ENCODE results near the gene CREG2. TPM values are rescaled to one million over a fixed set of nuclear protein-coding genes. Genes with fewer than 3 reads are reported as not detected.

The CREG2 gene
- total RNA-seq, 1 experiment from 2014 or later: 12.3 TPM

GRCh38 chr2:101344137-101344536 is 43.2 kb downstream of the CREG2 start:
- H3K4me3 ChIP-seq: no peak overlapping the region
- H3K4me1 ChIP-seq (replicated peaks; ENCODE audit: insufficient read depth): peaks cover 31% of the 10 kb centered on the region
- H3K4me2 ChIP-seq: no peak overlapping the region
- BruUV-seq (replicated peaks): no TSS peak
- no peak for TF ChIP-seq CTCF (conservative IDR thresholded peaks at IDR 0.05)
- no peak for TF ChIP-seq EZH2 (IDR thresholded peaks at IDR 0.05; ENCODE audit: low read depth)
- H3K27ac ChIP-seq: no peak overlapping the region
- intact Hi-C loops (cut with micrococcal nuclease; ENCODE audit: unreplicated experiment): loop anchor here (5.0 kb wide), 2 partner anchors 43 to 747 kb away; partner anchors contain the start of gene CREG2
- no peaks in the 10 kb centered on the region for H3K27me3 ChIP-seq (ENCODE audit: insufficient read depth, low read depth)
- no peaks in the 10 kb centered on the region for H4K20me1 ChIP-seq (ENCODE audit: insufficient read depth)
- no peaks in the 10 kb centered on the region for H3K9me2 ChIP-seq (ENCODE audit: insufficient read depth)
- H3K36me3 ChIP-seq (ENCODE audit: low read depth): 0 out of 2 replicates have a peak, but pooled peaks cover 4% of the 10 kb centered on the region
- no peak for DNase-seq
- no peak overlapping the region for H2AFZ ChIP-seq
- peaks cover 17% of the 10 kb centered on the region for H3F3A ChIP-seq (ENCODE audit: insufficient read depth, low read depth)
- no peaks in the 10 kb centered on the region for H3K9me3 ChIP-seq (ENCODE audit: insufficient read depth, low read depth)
- CTCF ChIA-PET: no interaction called here
- POLR2A ChIA-PET (ENCODE audit: unreplicated experiment): no interaction called here
- H3K79me2 ChIP-seq (ENCODE audit: low read depth): no peaks in the 10 kb centered on the region

- H4K20me1 ChIP-seq (ENCODE audit: insufficient read depth): no peaks in the 10 kb centered on the region
- DNase-seq: no peak
- H3K4me3 ChIP-seq: no peak overlapping the region
- intact Hi-C loops (cut with micrococcal nuclease; ENCODE audit: unreplicated experiment): loop anchor here (1.0 to 5.0 kb wide), 4 partner anchors 45 to 745 kb away; partner anchors contain the start of gene CREG2
- H3K79me2 ChIP-seq (ENCODE audit: low read depth): no peaks in the 10 kb centered on the region
- no peak overlapping the region for H2AFZ ChIP-seq
- BruUV-seq (replicated peaks): no TSS peak
- H3K27me3 ChIP-seq (ENCODE audit: insufficient read depth, low read depth): no peaks in the 10 kb centered on the region
- H3K36me3 ChIP-seq (ENCODE audit: low read depth): no peaks in the 10 kb centered on the region
- H3K4me1 ChIP-seq (replicated peaks; ENCODE audit: insufficient read depth): peaks cover 33% of the 10 kb centered on the region
- ChIA-PET CTCF (interaction anchor here (0.6 to 1.6 kb wide), 6 partner anchors 12 to 489 kb away, joined by 3 to 13 read pairs (median 4); partner anchors contain the start of gene CREG2), POLR2A (ENCODE audit: unreplicated experiment) (interaction anchor here (0.6 to 1.1 kb wide), 4 partner anchors 45 to 541 kb away, joined by 3 to 9 read pairs (median 6); partner anchors contain the start of gene CREG2)
- H3K27ac ChIP-seq: no peak overlapping the region
- H3K4me2 ChIP-seq: no peak overlapping the region
- no peaks in the 10 kb centered on the region for H3K9me2 ChIP-seq (ENCODE audit: insufficient read depth)
- no peak for TF ChIP-seq EZH2 (IDR thresholded peaks at IDR 0.05; ENCODE audit: low read depth)
- peaks cover 28% of the 10 kb centered on the region for H3F3A ChIP-seq (ENCODE audit: insufficient read depth, low read depth)
- no peaks in the 10 kb centered on the region for H3K9me3 ChIP-seq (ENCODE audit: insufficient read depth, low read depth)
Observed at GRCh38 chr2:101342625-101343008, 44.7 kb downstream of the CREG2 start.

- no peaks in the 10 kb centered on the region for H3K36me3 ChIP-seq (ENCODE audit: low read depth)
- H3K4me1 ChIP-seq (replicated peaks; ENCODE audit: insufficient read depth): peaks cover 39% of the 10 kb centered on the region
- no peaks in the 10 kb centered on the region for H4K20me1 ChIP-seq (ENCODE audit: insufficient read depth)
- DNase-seq: peak in 1 of 2 experiments; percentile 71
- H3K27me3 ChIP-seq (ENCODE audit: insufficient read depth, low read depth): no peaks in the 10 kb centered on the region
- ChIA-PET CTCF (interaction anchor here (0.6 to 1.6 kb wide), 9 partner anchors 12 to 520 kb away, joined by 3 to 13 read pairs (median 3); partner anchors contain the start of gene CREG2), POLR2A (ENCODE audit: unreplicated experiment) (interaction anchor here (0.6 to 1.1 kb wide), 4 partner anchors 45 to 578 kb away, joined by 3 to 6 read pairs (median 4); partner anchors contain the start of gene CREG2)
- TF ChIP-seq EZH2 (IDR thresholded peaks at IDR 0.05; ENCODE audit: low read depth) (no peak), CTCF (conservative IDR thresholded peaks at IDR 0.05) (peak; percentile 94)
- no peak overlapping the region for H3K27ac ChIP-seq
- H3K79me2 ChIP-seq (ENCODE audit: low read depth): no peaks in the 10 kb centered on the region
- H2AFZ ChIP-seq: no peak overlapping the region
- BruUV-seq (replicated peaks): no TSS peak
- H3F3A ChIP-seq (ENCODE audit: insufficient read depth, low read depth): peaks cover 28% of the 10 kb centered on the region
- no peaks in the 10 kb centered on the region for H3K9me3 ChIP-seq (ENCODE audit: insufficient read depth, low read depth)
- H3K4me3 ChIP-seq: no peak overlapping the region
- intact Hi-C loops (cut with micrococcal nuclease; ENCODE audit: unreplicated experiment): loop anchor here (1.0 to 5.0 kb wide), 4 partner anchors 45 to 745 kb away; partner anchors contain the start of gene CREG2
- H3K4me2 ChIP-seq: no peak overlapping the region
- no peaks in the 10 kb centered on the region for H3K9me2 ChIP-seq (ENCODE audit: insufficient read depth)
Observed at GRCh38 chr2:101341901-101342624, 45.2 kb downstream of the CREG2 start.
